DND-41 (cell line): ENCODE results near the gene VAPA.

Experiments
- ATAC-seq: fragments of 200-7000 bp; cut with Tn5 transposase; 3 replicates; pipeline ENCODE4 v1.9.1; 2021; ENCODE audit warnings: low read depth; ENCODE audit not compliant: insufficient read depth
- DNase-seq: peaks from one replicate; pipeline ENCODE4 v3.0.0-alpha.2; 2020
- H2AFZ ChIP-seq: 2 replicates; pipeline ENCODE4 v1.6.0; 2012; ENCODE audit warnings: low read depth, low read length
- H3K27ac ChIP-seq: 2 replicates; pipeline ENCODE4 v1.5.1; 2012; ENCODE audit warnings: low read length, inconsistent platforms
- H3K27me3 ChIP-seq: fragments of 200-600 bp; sonication (generic); 2 replicates; pipeline ENCODE4 v1.6.0; 2012; ENCODE audit warnings: low read length, mild to moderate bottlenecking, inconsistent platforms; ENCODE audit not compliant: insufficient read depth, poor library complexity
- H3K36me3 ChIP-seq: 2 replicates; pipeline ENCODE4 v1.5.1; 2012; ENCODE audit warnings: low read length, inconsistent platforms; ENCODE audit not compliant: insufficient read depth
- H3K4me1 ChIP-seq: 2 replicates; pipeline ENCODE4 v1.5.1; 2012; ENCODE audit warnings: mild to moderate bottlenecking, low read length; ENCODE audit not compliant: insufficient read depth
- H3K4me2 ChIP-seq: 2 replicates; pipeline ENCODE4 v1.6.0; 2012; ENCODE audit warnings: mild to moderate bottlenecking, moderate library complexity, low read length, inconsistent platforms; ENCODE audit not compliant: insufficient read depth
- H3K4me3 ChIP-seq, 2 experiments: fragments of 200-600 bp in 1 of 2; shearing (Covaris generic) in 1 of 2; 2 replicates each; pipeline ENCODE4 v1.5.1; 2012 to 2016; ENCODE audit warnings: inconsistent platforms in 2 of 2, low read length in 2 of 2, mild to moderate bottlenecking in 2 of 2, low read depth in 1 of 2, moderate library complexity in 1 of 2
- H3K79me2 ChIP-seq: 2 replicates; pipeline ENCODE4 v1.6.0; 2012; ENCODE audit warnings: low read length, inconsistent platforms; ENCODE audit not compliant: insufficient read depth
- H3K9ac ChIP-seq: 2 replicates; pipeline ENCODE4 v1.6.0; 2012; ENCODE audit warnings: low read depth, mild to moderate bottlenecking, inconsistent platforms, low read length, moderate library complexity
- H3K9me3 ChIP-seq: 2 replicates; pipeline ENCODE4 v1.5.1; 2012; ENCODE audit warnings: low read length, moderate library complexity, mild to moderate bottlenecking, inconsistent platforms; ENCODE audit not compliant: insufficient read depth, severe bottlenecking
- H4K20me1 ChIP-seq: 2 replicates; pipeline ENCODE4 v1.6.0; 2012; ENCODE audit warnings: low read length; ENCODE audit not compliant: insufficient read depth
- EZH2 ChIP-seq: IDR thresholded peaks from 3 replicates; pipeline ENCODE4 v1.6.1; 2012; ENCODE audit warnings: borderline replicate concordance, low read depth, mild to moderate bottlenecking, moderate library complexity, low read length, inconsistent platforms; ENCODE audit not compliant: severe bottlenecking
- TF ChIP-seq, protein P1 (sequence below): IDR thresholded peaks from 2 replicates; pipeline ENCODE4 v1.5.1; 2012; ENCODE audit warnings: borderline replicate concordance, low read length, moderate library complexity, mild to moderate bottlenecking; ENCODE audit not compliant: poor library complexity, severe bottlenecking; ENCODE audit errors: extremely low read depth

VAPA gene

DNA sequence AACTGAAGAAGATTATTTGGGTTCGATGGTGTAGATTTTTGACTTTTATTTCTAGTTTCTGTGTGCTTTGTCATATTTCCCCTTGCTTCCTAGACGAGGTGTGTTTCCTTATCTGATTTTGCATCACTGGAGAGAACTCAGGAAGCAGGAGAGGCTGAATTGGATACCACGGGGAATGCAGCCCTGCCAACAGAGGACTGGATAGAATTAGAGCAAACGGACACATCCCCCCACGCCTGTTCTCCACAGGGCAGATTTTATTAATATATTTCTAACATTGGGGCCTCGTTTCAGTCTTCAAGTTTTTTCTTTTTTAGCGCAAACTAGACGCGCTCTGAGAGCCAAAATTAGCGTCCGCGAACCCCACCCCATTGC lies 678 bp upstream of the VAPA start:
- peak overlapping the region; percentile 85 for H3K4me2 ChIP-seq
- H3K79me2 ChIP-seq = peaks cover 44% of the 10 kb centered on the region
- H4K20me1 ChIP-seq = peaks cover 34% of the 10 kb centered on the region
- peak overlapping the region; percentile 89 for H3K27ac ChIP-seq
- DNase-seq = no peak
- TF ChIP-seq, protein P1, sequence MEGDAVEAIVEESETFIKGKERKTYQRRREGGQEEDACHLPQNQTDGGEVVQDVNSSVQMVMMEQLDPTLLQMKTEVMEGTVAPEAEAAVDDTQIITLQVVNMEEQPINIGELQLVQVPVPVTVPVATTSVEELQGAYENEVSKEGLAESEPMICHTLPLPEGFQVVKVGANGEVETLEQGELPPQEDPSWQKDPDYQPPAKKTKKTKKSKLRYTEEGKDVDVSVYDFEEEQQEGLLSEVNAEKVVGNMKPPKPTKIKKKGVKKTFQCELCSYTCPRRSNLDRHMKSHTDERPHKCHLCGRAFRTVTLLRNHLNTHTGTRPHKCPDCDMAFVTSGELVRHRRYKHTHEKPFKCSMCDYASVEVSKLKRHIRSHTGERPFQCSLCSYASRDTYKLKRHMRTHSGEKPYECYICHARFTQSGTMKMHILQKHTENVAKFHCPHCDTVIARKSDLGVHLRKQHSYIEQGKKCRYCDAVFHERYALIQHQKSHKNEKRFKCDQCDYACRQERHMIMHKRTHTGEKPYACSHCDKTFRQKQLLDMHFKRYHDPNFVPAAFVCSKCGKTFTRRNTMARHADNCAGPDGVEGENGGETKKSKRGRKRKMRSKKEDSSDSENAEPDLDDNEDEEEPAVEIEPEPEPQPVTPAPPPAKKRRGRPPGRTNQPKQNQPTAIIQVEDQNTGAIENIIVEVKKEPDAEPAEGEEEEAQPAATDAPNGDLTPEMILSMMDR = no peak
- peak; percentile 8 for ATAC-seq
- peaks cover 38% of the 10 kb centered on the region for H3K4me1 ChIP-seq
- peak overlapping the region; percentile 96 for H2AFZ ChIP-seq
- no peaks in the 10 kb centered on the region; the same call in 1 of the 2 replicates for H3K36me3 ChIP-seq
- peaks cover 13% of the 10 kb centered on the region for H3K27me3 ChIP-seq
- no peaks in the 10 kb centered on the region for H3K9me3 ChIP-seq
- H3K9ac ChIP-seq = peak overlapping the region; percentile 93
- H3K4me3 ChIP-seq = peak overlapping the region; percentile 49 to 93; a peak in 3 of 4 replicates

DNA sequence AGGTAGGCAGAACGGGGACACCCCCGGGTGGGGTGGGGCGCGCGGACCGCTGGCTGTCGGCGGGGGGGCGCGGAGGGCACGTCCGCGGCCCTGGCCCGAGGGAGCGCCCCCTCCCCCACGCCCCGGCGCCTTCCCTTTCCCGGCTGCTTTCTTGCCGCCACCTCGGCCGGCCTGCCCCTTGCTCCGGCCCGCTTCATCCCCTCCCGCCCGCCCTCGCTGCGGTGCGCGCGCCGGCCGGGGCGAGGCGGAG lies 443 bp downstream of the VAPA start:
- no peak for ATAC-seq
- Histone ChIP-seq H3K4me2 (peak overlapping the region; percentile 85; the same call in 1 of the 2 replicates), H3K9me3 (no peaks in the 10 kb centered on the region), H2AFZ (peak overlapping the region; percentile 96), H3K4me3 (peak overlapping the region; percentile 49 to 93; a peak in 3 of 4 replicates), H3K27ac (peak overlapping the region; percentile 89), H3K9ac (peak overlapping the region; percentile 93), H3K27me3 (peaks cover 7% of the 10 kb centered on the region), H3K36me3 (no peaks in the 10 kb centered on the region; the same call in 1 of the 2 replicates), H3K79me2 (peaks cover 55% of the 10 kb centered on the region), H4K20me1 (peaks cover 46% of the 10 kb centered on the region), H3K4me1 (peaks cover 47% of the 10 kb centered on the region)
- TF ChIP-seq EZH2 = no peak
- TF ChIP-seq, protein P1 = no peak
- no peak for DNase-seq

DNA sequence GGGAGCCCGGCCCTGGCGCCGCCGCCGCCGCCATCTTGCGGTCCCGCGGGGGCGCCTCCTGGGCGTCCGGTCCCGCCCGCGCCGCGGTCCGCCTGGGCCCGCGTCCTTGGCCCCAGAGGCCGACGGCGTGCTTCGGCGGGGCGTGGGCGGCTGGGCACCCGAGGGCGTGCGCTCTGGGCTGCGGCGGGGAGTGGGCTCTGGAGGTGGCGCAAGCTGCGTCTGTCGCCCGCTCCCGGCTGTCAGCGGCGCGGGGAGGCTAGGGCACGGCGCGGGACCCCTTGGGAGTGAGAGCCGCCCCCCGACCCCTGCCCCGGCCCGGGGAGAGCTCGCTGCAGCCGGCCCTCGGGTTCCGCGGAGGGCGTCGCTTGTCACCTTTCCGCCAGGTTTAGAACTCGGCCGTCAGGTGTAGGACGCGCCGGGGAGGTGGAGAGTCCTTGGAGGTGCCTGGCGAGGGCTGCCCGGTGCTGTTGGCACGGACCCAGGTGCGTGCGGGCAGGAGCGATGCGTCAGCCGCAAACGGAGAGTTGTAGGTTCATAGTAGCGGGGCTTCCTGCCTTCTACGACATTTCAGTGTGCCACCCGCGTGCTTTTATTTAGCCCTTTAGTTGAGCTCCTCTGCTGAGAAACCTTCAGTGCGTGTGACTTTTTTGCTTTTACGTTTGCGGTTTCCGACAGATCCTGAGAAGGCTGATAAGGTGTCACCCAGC lies 921 bp downstream of the VAPA start:
- peak overlapping the region; percentile 71; the same call in 1 of the 2 replicates for H2AFZ ChIP-seq
- H3K36me3 ChIP-seq = no peaks in the 10 kb centered on the region; the same call in 1 of the 2 replicates
- H3K27me3 ChIP-seq = peaks cover 2% of the 10 kb centered on the region
- H3K4me3 ChIP-seq = peak overlapping the region; percentile 70 to 93
- H3K27ac ChIP-seq = peak overlapping the region; percentile 86
- H3K4me1 ChIP-seq = peaks cover 52% of the 10 kb centered on the region
- no peaks in the 10 kb centered on the region for H3K9me3 ChIP-seq
- peak overlapping the region; percentile 74 for H3K4me2 ChIP-seq
- H3K9ac ChIP-seq = peak overlapping the region; percentile 93
- DNase-seq (peak; percentile 77), ATAC-seq (peak; percentile 39)
- H4K20me1 ChIP-seq = peaks cover 50% of the 10 kb centered on the region
- peaks cover 60% of the 10 kb centered on the region for H3K79me2 ChIP-seq
- TF ChIP-seq, protein P1 = no peak
- TF ChIP-seq EZH2 = no peak
